CD4-positive, CD25-positive, alpha-beta regulatory T cell (primary cell): Measurements from ENCODE around the gene SOX21. TPM values are rescaled to one million over a fixed set of nuclear protein-coding genes. Genes with fewer than 3 reads are reported as not detected.

ENCODE experiments used
- ATAC-seq, 2 donors: fragments of 150-1000 bp; cut with Tn5 transposase; one replicate each; pipeline ENCODE4 v1.10.0; 2021; ENCODE audit warnings: low read depth in 2 of 2, moderate number of reproducible peaks in 2 of 2, moderate library complexity in 1 of 2
- DNase-seq, 3 donors: peaks; one replicate each; pipeline versions ENCODE4 v3.0.0 to v3.0.0-alpha.2; 2012 to 2022; ENCODE audit warnings: mixed read lengths in 1 of 3
- H3K27ac ChIP-seq: one replicate; pipeline ENCODE4 v1.7.0; 2013; ENCODE audit warnings: mild to moderate bottlenecking, low read length; ENCODE audit not compliant: insufficient read depth, poor library complexity, severe bottlenecking
- H3K27me3 ChIP-seq: one replicate; pipeline ENCODE4 v1.7.0; 2013; ENCODE audit warnings: low read length; ENCODE audit not compliant: control insufficient read depth, insufficient read depth
- H3K36me3 ChIP-seq: one replicate; pipeline ENCODE4 v1.7.0; 2013; ENCODE audit warnings: mild to moderate bottlenecking, low read length, moderate library complexity; ENCODE audit not compliant: control insufficient read depth, insufficient read depth
- H3K4me1 ChIP-seq: 2 replicates; pipeline ENCODE4 v1.7.0; 2013; ENCODE audit warnings: mild to moderate bottlenecking, low read length; ENCODE audit not compliant: insufficient read depth, control insufficient read depth, poor library complexity, severe bottlenecking
- H3K4me3 ChIP-seq: one replicate; pipeline ENCODE4 v1.7.0; 2013; ENCODE audit warnings: low read depth, mild to moderate bottlenecking, low read length, moderate library complexity
- H3K9me3 ChIP-seq, 2 experiments: 1 replicate in 1 of 2; 2 replicates in 1 of 2; pipeline ENCODE4 v1.7.0; 2013; ENCODE audit warnings: low read length in 2 of 2, mild to moderate bottlenecking in 1 of 2, moderate library complexity in 1 of 2; ENCODE audit not compliant: control insufficient read depth in 2 of 2
- H3K27ac Mint-ChIP-seq, 3 donors: one replicate each; pipeline ENCODE4 v1.8.0; 2020 to 2022; ENCODE audit warnings: mild to moderate bottlenecking in 3 of 3, mixed read lengths in 3 of 3, moderate library complexity in 2 of 3
- H3K27me3 Mint-ChIP-seq: one replicate; pipeline ENCODE4 v1.8.0; 2022; ENCODE audit warnings: mild to moderate bottlenecking, mixed read lengths
- H3K36me3 Mint-ChIP-seq: one replicate; pipeline ENCODE4 v1.8.0; 2020; ENCODE audit warnings: mixed read lengths
- H3K4me1 Mint-ChIP-seq, 4 donors: one replicate each; pipeline ENCODE4 v1.8.0; 2020 to 2022; ENCODE audit warnings: mixed read lengths in 4 of 4, mild to moderate bottlenecking in 1 of 4
- H3K4me3 Mint-ChIP-seq, 4 donors: one replicate each; pipeline ENCODE4 v1.8.0; 2020 to 2022; ENCODE audit warnings: mild to moderate bottlenecking in 4 of 4, mixed read lengths in 4 of 4, moderate library complexity in 3 of 4
- H3K9me3 Mint-ChIP-seq, 7 donors: one replicate each; pipeline ENCODE4 v1.8.0; 2020 to 2022; ENCODE audit warnings: mixed read lengths in 7 of 7, mild to moderate bottlenecking in 3 of 7, moderate library complexity in 2 of 7
- polyA plus RNA-seq, 4 donors: library from polyadenylated mRNA; unstranded; fragments of 300-500 nt; fragmentation: Illumina TruSeq; gene quantifications; one replicate each; pipeline ENCODE4 v1.2.3, GENCODE V29; 2021
- total RNA-seq: library from RNA; stranded (reverse); gene quantifications from one replicate; pipeline ENCODE4 v1.2.3, GENCODE V29; 2022

Gene SOX21
- total and polyA plus RNA-seq, 5 donors from 2014 or later, result not detected

GRCh38 chr13:94703271-94703670 is 9.1 kb downstream of the SOX21 start:
- Mint-ChIP-seq H3K4me1 (peaks cover 9 to 16% (median 11%) of the 10 kb centered on the region in 4 donors), H3K9me3 (peaks cover 0 to 10% (median 0%) of the 10 kb centered on the region in 7 donors), H3K36me3 (peaks cover 6% of the 10 kb centered on the region), H3K27ac (no peak overlapping the region), H3K4me3 (no peak overlapping the region), H3K27me3 (peaks cover 93% of the 10 kb centered on the region)
- H3K27ac ChIP-seq, result no peak overlapping the region
- no peaks in the 10 kb centered on the region for H3K36me3 ChIP-seq
- DNase-seq, result no peak
- H3K4me3 ChIP-seq, result no peak overlapping the region
- peaks cover 0 to 4% of the 10 kb centered on the region in 2 experiments for H3K9me3 ChIP-seq
- no peak for ATAC-seq
- peaks cover 12% of the 10 kb centered on the region for H3K4me1 ChIP-seq
- H3K27me3 ChIP-seq, result peaks cover 50% of the 10 kb centered on the region

- Mint-ChIP-seq H3K9me3 (peaks cover 0 to 10% (median 0%) of the 10 kb centered on the region in 7 donors), H3K4me1 (peaks cover 5 to 9% (median 8%) of the 10 kb centered on the region in 4 donors), H3K36me3 (peaks cover 6% of the 10 kb centered on the region), H3K27ac (no peak overlapping the region), H3K4me3 (no peak overlapping the region), H3K27me3 (peaks cover 92% of the 10 kb centered on the region)
- no peak overlapping the region for H3K4me3 ChIP-seq
- DNase-seq (no peak), ATAC-seq (no peak)
- no peak overlapping the region for H3K27ac ChIP-seq
- no peaks in the 10 kb centered on the region for H3K36me3 ChIP-seq
- H3K4me1 ChIP-seq, result peaks cover 5% of the 10 kb centered on the region
- H3K9me3 ChIP-seq, result peaks cover 0 to 4% of the 10 kb centered on the region in 2 experiments
- H3K27me3 ChIP-seq, result peaks cover 46% of the 10 kb centered on the region
Observed at GRCh38 chr13:94702181-94703041, 9.9 kb downstream of the SOX21 start.

GRCh38 chr13:94701313-94702180 is 10.8 kb downstream of the SOX21 start:
- H3K27ac ChIP-seq, result no peak overlapping the region
- H3K4me1 ChIP-seq, result no peaks in the 10 kb centered on the region
- H3K27me3 ChIP-seq, result peaks cover 39% of the 10 kb centered on the region
- H3K9me3 ChIP-seq, result peaks cover 0 to 1% of the 10 kb centered on the region in 2 experiments
- Mint-ChIP-seq H3K9me3 (peaks cover 0 to 9% (median 2%) of the 10 kb centered on the region in 7 donors), H3K27ac (no peak overlapping the region), H3K4me3 (no peak overlapping the region), H3K27me3 (peaks cover 92% of the 10 kb centered on the region), H3K4me1 (peaks cover 3 to 8% (median 5%) of the 10 kb centered on the region in 4 donors), H3K36me3 (peaks cover 6% of the 10 kb centered on the region)
- H3K4me3 ChIP-seq, result no peak overlapping the region
- no peaks in the 10 kb centered on the region for H3K36me3 ChIP-seq
- no peak for ATAC-seq
- no peak for DNase-seq

GRCh38 chr13:94700536-94700935 is 11.8 kb downstream of the SOX21 start:
- Mint-ChIP-seq H3K27ac (no peak overlapping the region), H3K4me1 (peaks cover 0 to 5% (median 2%) of the 10 kb centered on the region in 4 donors), H3K4me3 (no peak overlapping the region), H3K9me3 (peaks cover 0 to 7% (median 2%) of the 10 kb centered on the region in 7 donors), H3K36me3 (peaks cover 6% of the 10 kb centered on the region), H3K27me3 (peaks cover 85% of the 10 kb centered on the region)
- Histone ChIP-seq H3K27me3 (peaks cover 35% of the 10 kb centered on the region), H3K4me3 (no peak overlapping the region), H3K4me1 (no peaks in the 10 kb centered on the region), H3K36me3 (no peaks in the 10 kb centered on the region), H3K9me3 (no peaks in the 10 kb centered on the region), H3K27ac (no peak overlapping the region)
- DNase-seq (no peak), ATAC-seq (no peak)

- Histone ChIP-seq H3K27ac (no peak overlapping the region), H3K36me3 (no peaks in the 10 kb centered on the region), H3K4me3 (no peak overlapping the region), H3K9me3 (no peaks in the 10 kb centered on the region), H3K4me1 (no peaks in the 10 kb centered on the region), H3K27me3 (peaks cover 32% of the 10 kb centered on the region)
- Mint-ChIP-seq H3K9me3 (peaks cover 0 to 7% (median 2%) of the 10 kb centered on the region in 7 donors), H3K36me3 (peaks cover 6% of the 10 kb centered on the region), H3K4me3 (no peak overlapping the region), H3K27ac (no peak overlapping the region), H3K27me3 (peaks cover 83% of the 10 kb centered on the region), H3K4me1 (peaks cover 0 to 5% (median 1%) of the 10 kb centered on the region in 4 donors)
- no peak for ATAC-seq
- DNase-seq, result no peak
Observed at GRCh38 chr13:94700051-94700535, 12.3 kb downstream of the SOX21 start.

GRCh38 chr13:94696171-94696570 is 16.2 kb downstream of the SOX21 start:
- Mint-ChIP-seq H3K4me1 (no peaks in the 10 kb centered on the region), H3K36me3 (no peaks in the 10 kb centered on the region), H3K4me3 (no peak overlapping the region), H3K9me3 (peaks cover 0 to 7% (median 1%) of the 10 kb centered on the region in 7 donors), H3K27ac (no peak overlapping the region), H3K27me3 (peaks cover 72% of the 10 kb centered on the region)
- Histone ChIP-seq H3K27me3 (peaks cover 20% of the 10 kb centered on the region), H3K9me3 (no peaks in the 10 kb centered on the region), H3K36me3 (no peaks in the 10 kb centered on the region), H3K27ac (no peak overlapping the region), H3K4me1 (no peaks in the 10 kb centered on the region), H3K4me3 (no peak overlapping the region)
- ATAC-seq (no peak), DNase-seq (no peak)

- H3K27me3 Mint-ChIP-seq, result peaks cover 51% of the 10 kb centered on the region
- no peaks in the 10 kb centered on the region for H3K4me1 ChIP-seq
- no peaks in the 10 kb centered on the region for H3K36me3 Mint-ChIP-seq
- H3K27me3 ChIP-seq, result peaks cover 8% of the 10 kb centered on the region
- no peak overlapping the region for H3K27ac ChIP-seq
- no peak overlapping the region for H3K4me3 ChIP-seq
- DNase-seq, result no peak
- no peak overlapping the region for H3K27ac Mint-ChIP-seq
- H3K9me3 Mint-ChIP-seq, result peaks cover 0 to 7% (median 0%) of the 10 kb centered on the region in 7 donors
- no peaks in the 10 kb centered on the region for H3K9me3 ChIP-seq
- ATAC-seq, result no peak
- H3K4me3 Mint-ChIP-seq, result no peak overlapping the region
- H3K36me3 ChIP-seq, result no peaks in the 10 kb centered on the region
- no peaks in the 10 kb centered on the region for H3K4me1 Mint-ChIP-seq
Observed at GRCh38 chr13:94692030-94692429, 20.3 kb downstream of the SOX21 start.
